Measurements from ENCODE around the gene TRAF1. TPM values are rescaled to one million over a fixed set of nuclear protein-coding genes. Genes with fewer than 3 reads are reported as not detected.

The TRAF1 gene
- total RNA-seq, 1 experiment from 2014 or later = 1.4 TPM

DNA sequence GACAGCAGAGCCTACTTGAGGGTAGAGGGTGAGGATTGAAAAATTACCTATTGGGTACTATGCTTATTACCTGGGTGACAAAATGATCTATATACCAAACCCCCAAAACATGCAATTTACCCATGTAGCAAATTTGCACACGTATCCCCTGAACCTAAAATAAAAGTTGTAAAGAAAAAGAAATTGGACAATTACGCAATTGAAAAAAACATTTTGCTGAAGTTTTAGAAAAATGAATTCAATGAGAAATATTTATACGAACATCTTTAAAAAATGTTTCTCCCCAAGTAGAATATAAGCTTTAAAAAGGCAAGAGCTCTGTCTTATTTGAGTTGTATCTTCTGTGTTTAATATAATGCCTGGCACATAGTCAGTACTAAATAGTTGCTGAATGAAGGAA is 30.3 kb upstream of the TRAF1 start:
- Histone ChIP-seq H3K79me2 (ENCODE audit: insufficient read depth, low read length) (no peaks in the 10 kb centered on the region), H2BK15ac (ENCODE audit: low read depth, low read length) (no peak overlapping the region)
- H3K4me3 Mint-ChIP-seq = no peak overlapping the region

More for the DNA sequence above, 30.3 kb upstream of the TRAF1 start:
- Histone ChIP-seq H4K5ac (ENCODE audit: insufficient read length, low read depth, low read length) (no peak overlapping the region), H3K27ac (ENCODE audit: insufficient read length, low read depth, low read length) (no peak overlapping the region), H3K27me3 (ENCODE audit: insufficient read depth, low read length) (no peaks in the 10 kb centered on the region), H2AFZ (ENCODE audit: low read length) (no peak overlapping the region), H3K23ac (ENCODE audit: insufficient read length, low read depth, low read length) (no peak overlapping the region), H3K56ac (ENCODE audit: insufficient read length, low read depth, low read length) (no peak overlapping the region), H3K9me3 (ENCODE audit: control insufficient read depth, low read depth, low read length) (no peaks in the 10 kb centered on the region), H2BK12ac (ENCODE audit: insufficient read length, low read depth, low read length) (no peak overlapping the region), H2AK5ac (ENCODE audit: insufficient read length, low read length) (no peak overlapping the region), H4K91ac (ENCODE audit: insufficient read length, low read depth, low read length) (no peak overlapping the region), H2BK120ac (ENCODE audit: low read depth, low read length, poor library complexity, severe bottlenecking) (no peak overlapping the region), H4K8ac (replicated peaks; ENCODE audit: insufficient read length, low read depth, low read length) (no peak overlapping the region), H3K9ac (ENCODE audit: extremely low read depth, insufficient read length, low read length) (no peak overlapping the region), H3K79me1 (ENCODE audit: insufficient read depth, low read depth, low read length, poor library complexity, severe bottlenecking) (no peaks in the 10 kb centered on the region), H3K4me2 (ENCODE audit: insufficient read depth, insufficient read length, low read length) (no peak overlapping the region), H3K14ac (ENCODE audit: insufficient read depth, low read length) (no peak overlapping the region), H4K20me1 (ENCODE audit: control insufficient read depth, insufficient read depth, insufficient read length) (no peaks in the 10 kb centered on the region), H3T11ph (ENCODE audit: low read length) (no peak overlapping the region), H3K4ac (ENCODE audit: low read depth, low read length) (no peak overlapping the region), H3K18ac (ENCODE audit: insufficient read length, low read depth, low read length) (no peak overlapping the region), H2BK20ac (ENCODE audit: low read depth, low read length, poor library complexity, severe bottlenecking) (no peak overlapping the region), H3K23me2 (ENCODE audit: insufficient read length, low read depth, low read length, poor library complexity, severe bottlenecking) (no peaks in the 10 kb centered on the region), H2BK5ac (ENCODE audit: insufficient read length, low read length) (no peak overlapping the region), H3K4me1 (ENCODE audit: insufficient read depth, low read length) (0 out of 2 replicates have a peak, but pooled peaks cover 4% of the 10 kb centered on the region)
- no peaks in the 10 kb centered on the region for H3K36me3 Mint-ChIP-seq (ENCODE audit: insufficient read depth in 1 of 3, low read depth in 3 of 3)
- H3K27me3 Mint-ChIP-seq (ENCODE audit: low read depth) = peaks cover 1% of the 10 kb centered on the region
- TF ChIP-seq, protein P1, sequence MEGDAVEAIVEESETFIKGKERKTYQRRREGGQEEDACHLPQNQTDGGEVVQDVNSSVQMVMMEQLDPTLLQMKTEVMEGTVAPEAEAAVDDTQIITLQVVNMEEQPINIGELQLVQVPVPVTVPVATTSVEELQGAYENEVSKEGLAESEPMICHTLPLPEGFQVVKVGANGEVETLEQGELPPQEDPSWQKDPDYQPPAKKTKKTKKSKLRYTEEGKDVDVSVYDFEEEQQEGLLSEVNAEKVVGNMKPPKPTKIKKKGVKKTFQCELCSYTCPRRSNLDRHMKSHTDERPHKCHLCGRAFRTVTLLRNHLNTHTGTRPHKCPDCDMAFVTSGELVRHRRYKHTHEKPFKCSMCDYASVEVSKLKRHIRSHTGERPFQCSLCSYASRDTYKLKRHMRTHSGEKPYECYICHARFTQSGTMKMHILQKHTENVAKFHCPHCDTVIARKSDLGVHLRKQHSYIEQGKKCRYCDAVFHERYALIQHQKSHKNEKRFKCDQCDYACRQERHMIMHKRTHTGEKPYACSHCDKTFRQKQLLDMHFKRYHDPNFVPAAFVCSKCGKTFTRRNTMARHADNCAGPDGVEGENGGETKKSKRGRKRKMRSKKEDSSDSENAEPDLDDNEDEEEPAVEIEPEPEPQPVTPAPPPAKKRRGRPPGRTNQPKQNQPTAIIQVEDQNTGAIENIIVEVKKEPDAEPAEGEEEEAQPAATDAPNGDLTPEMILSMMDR (conservative IDR thresholded peaks at IDR 0.05) = no peak
- H3K9me3 Mint-ChIP-seq = no peaks in the 10 kb centered on the region
- WGBS (ENCODE audit: extremely low coverage, insufficient read length, low lambda C conversion rate) = no CpG with 5 or more reads among the region's 3 CpGs
- no peak overlapping the region; a peak in 1 of 7 replicates for H3K27ac Mint-ChIP-seq
- H3K4me1 Mint-ChIP-seq = peaks cover 0 to 3% of the 10 kb centered on the region in 2 experiments; a peak in 1 of 4 replicates
- DNase-seq = no peak
